Mucosa of descending colon (tissue), 3 donors: ENCODE results near the gene AASDH. TPM values are rescaled to one million over a fixed set of nuclear protein-coding genes. Genes with fewer than 3 reads are reported as not detected.

Experiments
- ATAC-seq: fragments of 200-7000 bp; cut with Tn5 transposase; one replicate; pipeline ENCODE4 v1.9.1; 2020; ENCODE audit warnings: mild to moderate bottlenecking, moderate library complexity
- DNase-seq, 3 donors: peaks; one replicate each; pipeline ENCODE4 v3.0.0-alpha.2; 2020
- H3K36me3 ChIP-seq: fragments of 200-600 bp; one replicate; pipeline ENCODE4 v1.8.0; 2021; ENCODE audit warnings: low read depth, mild to moderate bottlenecking
- H3K4me1 ChIP-seq: fragments of 200-600 bp; one replicate; pipeline ENCODE4 v1.8.0; 2021; ENCODE audit warnings: low read depth, mild to moderate bottlenecking
- H3K4me3 ChIP-seq: fragments of 200-600 bp; one replicate; pipeline ENCODE4 v1.8.0; 2021; ENCODE audit warnings: mild to moderate bottlenecking
- H3K9me3 ChIP-seq: fragments of 200-600 bp; one replicate; pipeline ENCODE4 v1.8.0; 2021; ENCODE audit warnings: mild to moderate bottlenecking
- intact Hi-C, 2 donors: fragments of 100-400 bp; cut with DNase I in 1 of 2; cut with micrococcal nuclease in 1 of 2; formaldehyde crosslinking; loops; one replicate each; pipeline versions ENCODE4 v1.11.0 to v1.11.1; 2022; cut with DNase I, micrococcal nuclease
- total RNA-seq, 3 donors: library from RNA; stranded (reverse); fragmentation: NEBNext Ultra II Directional in 2 of 3; extraction: Animal tissue kit (Norgen Biotek cat#: 25700) in 2 of 3; gene quantifications; one replicate each; pipeline versions ENCODE4 v1.2.1 to v1.2.4, GENCODE V29; 2021 to 2023
- TF ChIP-seq, protein P1 (sequence below): fragments of 200-600 bp; IDR thresholded peaks from one replicate; pipeline ENCODE4 v1.8.0; 2022; ENCODE audit warnings: antibody characterized with exemption, mild to moderate bottlenecking
- donor health status: DM: no; HTN: no; CAD: no; lungs with moderate emphysema.
- donor health status: DM: no; HTN: no; CAD: no.
- donor health status: DM: no; HTN: yes; CAD: no.

Gene AASDH
- total RNA-seq, 3 donors from 2014 or later = 8.9 to 9.6 (median 9.2) TPM

GRCh38 chr4:56315041-56315440 is 72.2 kb downstream of the AASDH start:
- no peaks in the 10 kb centered on the region for H3K9me3 ChIP-seq
- no peaks in the 10 kb centered on the region for H3K4me1 ChIP-seq
- no peak for ATAC-seq
- no peak for DNase-seq
- no peak overlapping the region for H3K4me3 ChIP-seq
- intact Hi-C loops = no loop called here
- no peaks in the 10 kb centered on the region for H3K36me3 ChIP-seq
- TF ChIP-seq, protein P1, sequence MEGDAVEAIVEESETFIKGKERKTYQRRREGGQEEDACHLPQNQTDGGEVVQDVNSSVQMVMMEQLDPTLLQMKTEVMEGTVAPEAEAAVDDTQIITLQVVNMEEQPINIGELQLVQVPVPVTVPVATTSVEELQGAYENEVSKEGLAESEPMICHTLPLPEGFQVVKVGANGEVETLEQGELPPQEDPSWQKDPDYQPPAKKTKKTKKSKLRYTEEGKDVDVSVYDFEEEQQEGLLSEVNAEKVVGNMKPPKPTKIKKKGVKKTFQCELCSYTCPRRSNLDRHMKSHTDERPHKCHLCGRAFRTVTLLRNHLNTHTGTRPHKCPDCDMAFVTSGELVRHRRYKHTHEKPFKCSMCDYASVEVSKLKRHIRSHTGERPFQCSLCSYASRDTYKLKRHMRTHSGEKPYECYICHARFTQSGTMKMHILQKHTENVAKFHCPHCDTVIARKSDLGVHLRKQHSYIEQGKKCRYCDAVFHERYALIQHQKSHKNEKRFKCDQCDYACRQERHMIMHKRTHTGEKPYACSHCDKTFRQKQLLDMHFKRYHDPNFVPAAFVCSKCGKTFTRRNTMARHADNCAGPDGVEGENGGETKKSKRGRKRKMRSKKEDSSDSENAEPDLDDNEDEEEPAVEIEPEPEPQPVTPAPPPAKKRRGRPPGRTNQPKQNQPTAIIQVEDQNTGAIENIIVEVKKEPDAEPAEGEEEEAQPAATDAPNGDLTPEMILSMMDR = no peak

GRCh38 chr4:56314207-56314915 is 72.9 kb downstream of the AASDH start:
- intact Hi-C loops = no loop called here
- ATAC-seq (no peak), DNase-seq (no peak)
- Histone ChIP-seq H3K36me3 (no peaks in the 10 kb centered on the region), H3K4me3 (no peak overlapping the region), H3K9me3 (no peaks in the 10 kb centered on the region), H3K4me1 (no peaks in the 10 kb centered on the region)
- TF ChIP-seq, protein P1 = no peak

DNA sequence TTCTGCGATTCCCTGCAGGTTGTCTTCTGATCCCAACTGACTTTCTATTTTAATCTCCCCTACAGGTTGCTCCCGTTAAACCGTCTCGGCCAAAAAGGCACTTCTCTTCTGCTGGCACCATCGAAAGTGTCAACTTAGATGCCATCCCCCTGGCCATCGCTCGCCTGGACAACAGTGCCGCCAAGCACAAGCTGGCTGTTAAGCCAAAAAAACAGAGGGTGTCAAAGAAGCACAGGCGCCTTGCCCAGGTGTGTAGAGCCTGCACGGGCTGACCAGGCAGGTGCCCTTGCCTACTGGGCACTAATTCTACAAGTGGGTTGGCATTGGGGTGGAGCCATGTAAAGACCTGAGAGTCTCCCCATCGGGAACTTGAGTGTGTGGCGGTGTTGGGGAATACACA is 74.2 kb downstream of the AASDH start:
- TF ChIP-seq, protein P1 = no peak
- intact Hi-C loops = no loop called here
- H3K36me3 ChIP-seq = no peaks in the 10 kb centered on the region
- no peak overlapping the region for H3K4me3 ChIP-seq
- no peaks in the 10 kb centered on the region for H3K4me1 ChIP-seq
- DNase-seq (no peak), ATAC-seq (no peak)
- H3K9me3 ChIP-seq = no peaks in the 10 kb centered on the region

- no peaks in the 10 kb centered on the region for H3K4me1 ChIP-seq
- no peak for DNase-seq
- ATAC-seq = no peak
- no peaks in the 10 kb centered on the region for H3K9me3 ChIP-seq
- no peak overlapping the region for H3K4me3 ChIP-seq
- TF ChIP-seq, protein P1 = no peak
- no peaks in the 10 kb centered on the region for H3K36me3 ChIP-seq
- intact Hi-C loops = no loop called here
Observed at GRCh38 chr4:56311299-56311975, 75.9 kb downstream of the AASDH start.

DNA sequence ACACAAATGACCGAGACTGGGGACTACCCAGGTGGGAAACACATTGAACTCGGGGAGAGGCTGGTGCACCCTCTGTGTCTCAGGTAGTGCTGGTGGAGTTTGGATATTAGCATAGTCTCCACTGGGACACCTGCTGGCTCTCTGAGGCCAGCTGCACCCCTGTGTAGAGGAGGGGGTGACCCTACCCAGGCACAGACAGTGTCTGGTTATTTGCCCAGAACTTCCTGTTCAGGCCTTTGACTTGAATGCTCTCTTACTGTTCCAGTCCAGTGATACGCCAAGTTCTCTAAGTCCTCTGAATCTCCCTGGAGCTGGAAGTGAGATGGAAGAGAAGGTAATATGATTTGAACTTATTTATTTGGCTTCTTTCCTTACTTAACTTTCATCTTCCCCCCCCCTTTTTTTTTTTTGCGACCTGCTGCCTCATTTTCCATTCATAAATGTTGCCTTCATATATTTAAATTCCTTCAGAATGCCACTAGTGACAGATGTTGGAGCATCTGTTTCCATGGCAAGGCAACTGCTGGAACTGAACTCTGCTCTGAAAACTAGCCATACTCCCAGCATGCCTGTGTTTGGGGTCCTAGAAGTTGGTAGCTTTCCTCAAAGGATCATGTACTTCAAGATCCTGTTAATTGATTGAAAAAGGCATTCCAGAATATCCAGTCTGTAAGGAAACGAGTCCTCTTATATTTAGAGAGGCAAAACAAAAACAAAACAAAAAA is 76.7 kb downstream of the AASDH start:
- TF ChIP-seq, protein P1 = no peak
- Histone ChIP-seq H3K4me3 (no peak overlapping the region), H3K36me3 (no peaks in the 10 kb centered on the region), H3K4me1 (no peaks in the 10 kb centered on the region), H3K9me3 (no peaks in the 10 kb centered on the region)
- ATAC-seq (no peak), DNase-seq (no peak)
- intact Hi-C loops = no loop called here
